GM12878 (cell line): ENCODE data around the gene PRRX2. TPM values are rescaled to one million over a fixed set of nuclear protein-coding genes. Genes with fewer than 3 reads are reported as not detected.

Source experiments
- ATAC-seq: fragments of 200-7000 bp; cut with Tn5 transposase; 3 replicates; pipeline ENCODE4 v1.9.1; 2020; ENCODE audit warnings: mild to moderate bottlenecking, moderate library complexity
- BruUV-seq: library from RNA; stranded (reverse); fragments of 400-500 nt; replicated peaks from 2 replicates; lab custom pipeline; 2021; lab: Mats Ljungman, UMichigan
- CTCF ChIA-PET: fragments of 300-600 bp; sonication (Branson Sonifier 250); formaldehyde crosslinking; extraction: SDS; loops from one replicate; lab custom pipeline; 2021; ENCODE audit warnings: inconsistent platforms; lab: Yijun Ruan, JAX
- POLR2A ChIA-PET: fragments of 350-600 bp; formaldehyde crosslinking; extraction: SDS; loops from one replicate; lab custom pipeline; 2021; ENCODE audit warnings: inconsistent platforms; lab: Charles Lee
- RAD21 ChIA-PET: fragments of 300-600 bp; sonication (Branson Sonifier 250); formaldehyde crosslinking; loops from one replicate; lab custom pipeline; 2023; ENCODE audit warnings: antibody characterized with exemption; ENCODE audit not compliant: unreplicated experiment; lab: Charles Lee
- SMC1A ChIA-PET: fragments of 300-600 bp; sonication (Branson Sonifier 250); formaldehyde crosslinking; loops from one replicate; lab custom pipeline; 2023; ENCODE audit not compliant: unreplicated experiment, uncharacterized antibody; lab: Charles Lee
- DNase-seq: peaks from one replicate; pipeline ENCODE4 v3.0.0-alpha.2; 2011; ENCODE audit warnings: low read depth, low spot score
- FAIRE-seq: peaks from 3 replicates; lab custom pipeline; 2011; peaks lifted over from hg19 to GRCh38; lab: Jason Lieb, UNC
- H2AFZ ChIP-seq: 2 replicates; pipeline ENCODE4 v1.6.0; 2011; ENCODE audit warnings: low read depth, low read length, control low read depth; ENCODE audit not compliant: control insufficient read depth
- H3K27ac ChIP-seq: 2 replicates; pipeline ENCODE4 v1.5.1; 2011; ENCODE audit warnings: control low read depth; ENCODE audit not compliant: control insufficient read depth, insufficient read depth
- H3K27me3 ChIP-seq, 2 experiments: replicated peaks in 1 of 2; 2 replicates each; pipeline versions ENCODE4 v1.6.0 to v1.6.1; 2011; ENCODE audit warnings: low read length in 1 of 2; ENCODE audit not compliant: control insufficient read depth in 2 of 2, insufficient read depth in 2 of 2
- H3K36me3 ChIP-seq, 2 experiments: 2 replicates each; pipeline ENCODE4 v1.5.1; 2011; ENCODE audit warnings: low read length in 1 of 2; ENCODE audit not compliant: control insufficient read depth in 2 of 2, insufficient read depth in 2 of 2
- H3K4me1 ChIP-seq: 2 replicates; pipeline ENCODE4 v1.6.1; 2011; ENCODE audit warnings: mild to moderate bottlenecking, low read length, moderate library complexity, mixed read lengths; ENCODE audit not compliant: control insufficient read depth, insufficient read depth
- H3K4me2 ChIP-seq: 2 replicates; pipeline ENCODE4 v1.6.0; 2011; ENCODE audit warnings: control low read depth; ENCODE audit not compliant: control insufficient read depth, insufficient read depth
- H3K4me3 ChIP-seq: fragments of 200-600 bp; sonication (generic); 2 replicates; pipeline ENCODE4 v1.5.1; 2016
- H3K79me2 ChIP-seq: 2 replicates; pipeline ENCODE4 v1.6.0; 2011; ENCODE audit warnings: low read length; ENCODE audit not compliant: control insufficient read depth, insufficient read depth
- H3K9ac ChIP-seq: 2 replicates; pipeline ENCODE4 v1.8.0; 2011; ENCODE audit warnings: low read length, control low read depth, mixed read lengths; ENCODE audit not compliant: control insufficient read depth, insufficient read depth
- H3K9me3 ChIP-seq: replicated peaks from 3 replicates; pipeline ENCODE4 v1.5.1; 2011; ENCODE audit warnings: mild to moderate bottlenecking, low read length; ENCODE audit not compliant: control insufficient read depth, insufficient read depth
- H4K20me1 ChIP-seq: 2 replicates; pipeline ENCODE4 v1.6.0; 2011; ENCODE audit not compliant: control insufficient read depth, insufficient read depth
- CTCF ChIP-seq, 3 experiments: IDR thresholded peaks in 2 of 3; conservative IDR thresholded peaks in 1 of 3; 2 replicates each; pipeline ENCODE4 v1.5.1; 2011; ENCODE audit warnings: low read depth in 3 of 3, low read length in 3 of 3, mild to moderate bottlenecking in 3 of 3, control low read depth in 2 of 3, moderate library complexity in 2 of 3, inconsistent platforms in 1 of 3, mixed read lengths in 1 of 3; ENCODE audit not compliant: control insufficient read depth in 2 of 3, insufficient read depth in 1 of 3; ENCODE audit errors: extremely low read depth in 1 of 3
- GABPA ChIP-seq: IDR thresholded peaks from 2 replicates; pipeline ENCODE4 v1.6.1; 2014; ENCODE audit warnings: antibody characterized with exemption, low read depth, mild to moderate bottlenecking, inconsistent platforms
- JUND ChIP-seq: IDR thresholded peaks from 2 replicates; pipeline ENCODE4 v1.6.1; 2012; ENCODE audit warnings: low read depth, mild to moderate bottlenecking, low read length, improper control_type of control experiment, moderate library complexity
- TCF12 ChIP-seq: IDR thresholded peaks from 2 replicates; pipeline ENCODE4 v1.6.1; 2011; ENCODE audit warnings: low read depth, mild to moderate bottlenecking, low read length
- TCF3 ChIP-seq: IDR thresholded peaks from 2 replicates; pipeline ENCODE4 v1.6.1; 2012; ENCODE audit warnings: low read depth, mild to moderate bottlenecking, low read length, borderline replicate concordance; ENCODE audit not compliant: insufficient read depth
- USF1 ChIP-seq: IDR thresholded peaks from 2 replicates; pipeline ENCODE4 v1.6.1; 2011; ENCODE audit warnings: borderline replicate concordance, low read depth, mild to moderate bottlenecking, moderate library complexity, mixed read lengths, low read length; ENCODE audit not compliant: insufficient read depth; ENCODE audit errors: extremely low read length
- WGBS: methylation state at CpG from one replicate; pipeline ENCODE4 v1.1.6; 2016; ENCODE audit warnings: low lambda C conversion rate; ENCODE audit not compliant: insufficient replicate concordance, insufficient coverage; ENCODE audit errors: missing lambda C conversion rate; 5-methylcytosine and 5-hydroxymethylcytosine counted together
- in situ Hi-C: fragments of 300-500 bp; cut with MboI; formaldehyde crosslinking; loops from 9 replicates; pipeline ENCODE4 v1.14.3; 2018; ENCODE audit warnings: mixed read lengths
- intact Hi-C: fragments of 100-400 bp; cut with micrococcal nuclease; formaldehyde crosslinking; loops from one replicate; pipeline ENCODE4 v1.14.2; 2022; ENCODE audit not compliant: unreplicated experiment
- polyA plus RNA-seq, 11 experiments: library from polyadenylated mRNA; depleted of rRNA in 4 of 11; unstranded in 6 of 11; stranded (reverse) in 5 of 11; fragments of >200 nt; fragmentation: Nextera tagmentation in 4 of 11; fragmentation: Illumina TruSeq in 1 of 11; extraction: Ambion mirVana in 4 of 11; extraction: Trizol in 1 of 11; gene quantifications; 1 replicate in 1 of 11; 2 replicates in 10 of 11; pipeline versions ENCODE4 v1.2.1 to v1.2.3, GENCODE V29; 2011 to 2016; ENCODE audit warnings: inconsistent platforms in 2 of 11, missing spikeins in 2 of 11, low read depth in 1 of 11
- total RNA-seq, 4 experiments: library from RNA; depleted of rRNA in 3 of 4; stranded (reverse); fragments of >200 nt in 3 of 4; fragmentation: Illumina TruSeq in 1 of 4; extraction: Trizol in 1 of 4; gene quantifications; 2 replicates each; pipeline versions ENCODE4 v1.2.1 to v1.2.3, GENCODE V29; 2013 to 2021
- TF ChIP-seq, protein P1 (sequence below): IDR thresholded peaks from 2 replicates; pipeline ENCODE4 v1.6.1; 2011; ENCODE audit warnings: borderline replicate concordance, low read depth, mild to moderate bottlenecking, moderate library complexity, low read length; ENCODE audit not compliant: insufficient read depth, poor library complexity, severe bottlenecking

Gene PRRX2
- total and polyA plus RNA-seq, 10 of the 15 experiments (the other 5 are each of a cell fraction or from before 2014, with no cell fraction given): not detected

- H3K27ac ChIP-seq: no peak overlapping the region
- no TSS peak for BruUV-seq
- no peak overlapping the region for H3K4me3 ChIP-seq
- no peak overlapping the region for H3K4me2 ChIP-seq
- ChIA-PET RAD21 (no interaction called here), POLR2A (no interaction called here), CTCF (no interaction called here), SMC1A (no interaction called here)
- no peak overlapping the region for H3K9ac ChIP-seq
- in situ Hi-C loops: no loop called here
- H3K27me3 ChIP-seq: no peaks in the 10 kb centered on the region
- intact Hi-C loops: no loop called here
- no peaks in the 10 kb centered on the region for H3K79me2 ChIP-seq
- H4K20me1 ChIP-seq: no peaks in the 10 kb centered on the region
- no peak for FAIRE-seq
- 81% methylated on average over 38 of the region's 38 CpGs for WGBS
- TF ChIP-seq, protein P1, sequence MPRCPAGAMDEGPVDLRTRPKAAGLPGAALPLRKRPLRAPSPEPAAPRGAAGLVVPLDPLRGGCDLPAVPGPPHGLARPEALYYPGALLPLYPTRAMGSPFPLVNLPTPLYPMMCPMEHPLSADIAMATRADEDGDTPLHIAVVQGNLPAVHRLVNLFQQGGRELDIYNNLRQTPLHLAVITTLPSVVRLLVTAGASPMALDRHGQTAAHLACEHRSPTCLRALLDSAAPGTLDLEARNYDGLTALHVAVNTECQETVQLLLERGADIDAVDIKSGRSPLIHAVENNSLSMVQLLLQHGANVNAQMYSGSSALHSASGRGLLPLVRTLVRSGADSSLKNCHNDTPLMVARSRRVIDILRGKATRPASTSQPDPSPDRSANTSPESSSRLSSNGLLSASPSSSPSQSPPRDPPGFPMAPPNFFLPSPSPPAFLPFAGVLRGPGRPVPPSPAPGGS: peak; percentile 85
- TF ChIP-seq TCF3 (peak; percentile 75; the same call in 1 of the 2 replicates), JUND (no peak)
- H3K4me1 ChIP-seq: no peaks in the 10 kb centered on the region
- no peak for DNase-seq
- ATAC-seq: no peak
- no peak overlapping the region for H2AFZ ChIP-seq
- H3K9me3 ChIP-seq: no peaks in the 10 kb centered on the region
- H3K36me3 ChIP-seq: no peaks in the 10 kb centered on the region
These were observed 53.7 kb downstream of the PRRX2 start for GRCh38 chr9:129719135-129719534.

- Histone ChIP-seq H2AFZ (no peak overlapping the region), H3K9ac (no peak overlapping the region), H3K27me3 (no peaks in the 10 kb centered on the region), H3K27ac (no peak overlapping the region), H3K4me2 (no peak overlapping the region), H3K79me2 (no peaks in the 10 kb centered on the region), H3K36me3 (no peaks in the 10 kb centered on the region), H3K9me3 (no peaks in the 10 kb centered on the region), H4K20me1 (no peaks in the 10 kb centered on the region), H3K4me1 (no peaks in the 10 kb centered on the region), H3K4me3 (no peak overlapping the region)
- WGBS: 67% methylated on average over 31 of the region's 31 CpGs
- DNase-seq: no peak
- POLR2A ChIA-PET: interaction anchor here (0.5 kb wide), 1 partner anchor 108 kb away, joined by 4 read pairs; no protein-coding TSS in a partner anchor
- RAD21 ChIA-PET: no interaction called here
- no TSS peak for BruUV-seq
- ATAC-seq: 0 out of 3 replicates have a peak, but pooled peaks have one; percentile 20
- SMC1A ChIA-PET: no interaction called here
- intact Hi-C loops (no loop called here), in situ Hi-C loops (no loop called here)
- no peak for FAIRE-seq
- CTCF ChIA-PET: interaction anchor here (1.1 kb wide), 1 partner anchor 76 kb away, joined by 3 read pairs; no protein-coding TSS in a partner anchor
- peak in 2 of 3 experiments; percentile 13 to 28; a peak in 2 of 6 replicates for TF ChIP-seq CTCF (IDR thresholded peaks at IDR 0.05 in 2 of 3, conservative IDR thresholded peaks at IDR 0.05 in 1 of 3; ENCODE audit: control insufficient read depth in 2 of 3, extremely low read depth in 1 of 3, insufficient read depth in 1 of 3, low read depth in 3 of 3, low read length in 3 of 3)
- TF ChIP-seq USF1: no peak
- no peak for TF ChIP-seq TCF12
- TF ChIP-seq GABPA: no peak
These were observed 54.9 kb downstream of the PRRX2 start for GRCh38 chr9:129720181-129720864.
